Lower leg skin (tissue), 4 donors: Measurements from ENCODE around the gene CACNA1F. TPM values are rescaled to one million over a fixed set of nuclear protein-coding genes. Genes with fewer than 3 reads are reported as not detected.

ENCODE experiments used
- DNase-seq, 2 donors: peaks; one replicate each; pipeline ENCODE4 v3.0.0-alpha.2; 2019; ENCODE audit warnings: low spot score in 2 of 2
- H3K4me3 ChIP-seq: fragments of 200-600 bp; sonication (generic); 2 replicates; pipeline ENCODE4 v1.5.1; 2017; ENCODE audit warnings: mild to moderate bottlenecking, low read depth; ENCODE audit not compliant: poor library complexity, severe bottlenecking
- POLR2A ChIP-seq, 2 donors: fragments of 450-650 bp; IDR thresholded peaks; one replicate each; pipeline ENCODE4 v1.6.1; 2016 to 2017; ENCODE audit warnings: antibody characterized with exemption in 2 of 2, mild to moderate bottlenecking in 1 of 2, moderate library complexity in 1 of 2
- WGBS, 2 donors: methylation state at CpG; one replicate each; pipeline ENCODE4 v1.1.5; 2018; 5-methylcytosine and 5-hydroxymethylcytosine counted together
- intact Hi-C: fragments of 100-400 bp; cut with DNase I; formaldehyde crosslinking; loops from one replicate; pipeline ENCODE4 v1.15.0; 2023; ENCODE audit warnings: low total_unique reads
- total RNA-seq, 4 donors: library from RNA; depleted of rRNA; stranded (reverse); fragments of >200 nt; gene quantifications; one replicate each; pipeline ENCODE4 v1.1.0, GENCODE V29; 2016
- TF ChIP-seq, protein P1 (sequence below), 3 donors: fragments of 450-650 bp; IDR thresholded peaks; one replicate each; pipeline ENCODE4 v1.5.1; 2016; ENCODE audit warnings: antibody characterized with exemption in 3 of 3, mild to moderate bottlenecking in 3 of 3, moderate library complexity in 2 of 3

Gene CACNA1F
- total RNA-seq, 4 donors from 2014 or later = 0.06 to 0.76 (median 0.15) TPM; not detected in 1

DNA sequence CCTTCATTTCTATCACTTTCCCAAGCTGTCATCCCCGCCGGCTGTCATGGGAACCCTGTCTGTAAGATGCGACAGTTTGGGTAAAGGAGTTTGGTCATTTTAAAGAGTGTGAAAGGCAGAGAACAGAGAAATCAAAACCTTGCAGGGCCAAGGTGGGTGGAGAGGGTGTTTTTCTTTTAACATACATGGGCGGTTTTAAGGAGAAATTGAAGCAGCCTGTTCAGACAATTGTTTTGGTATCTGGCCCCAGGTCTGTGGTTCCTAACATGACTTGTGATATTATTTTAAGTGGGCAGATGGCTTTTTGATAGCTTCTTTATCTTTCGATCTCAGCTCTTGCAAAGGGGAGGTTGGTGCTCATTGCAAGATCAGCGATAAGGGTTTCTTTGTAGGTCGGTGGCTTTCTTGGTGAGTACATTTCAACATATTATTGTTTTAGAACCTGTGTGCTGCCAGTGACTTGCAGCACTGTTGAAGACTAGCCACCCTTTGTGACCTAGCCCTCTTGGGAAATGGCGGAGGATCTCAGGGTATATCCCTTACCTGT is 40.1 kb upstream of the CACNA1F start:
- intact Hi-C loops = no loop called here
- no peak for DNase-seq
- WGBS, 2 donors = 79 to 80% methylated on average over 8 of the region's 8 CpGs
- TF ChIP-seq POLR2A (IDR thresholded peaks at IDR 0.05) = no peak
- TF ChIP-seq, protein P1, sequence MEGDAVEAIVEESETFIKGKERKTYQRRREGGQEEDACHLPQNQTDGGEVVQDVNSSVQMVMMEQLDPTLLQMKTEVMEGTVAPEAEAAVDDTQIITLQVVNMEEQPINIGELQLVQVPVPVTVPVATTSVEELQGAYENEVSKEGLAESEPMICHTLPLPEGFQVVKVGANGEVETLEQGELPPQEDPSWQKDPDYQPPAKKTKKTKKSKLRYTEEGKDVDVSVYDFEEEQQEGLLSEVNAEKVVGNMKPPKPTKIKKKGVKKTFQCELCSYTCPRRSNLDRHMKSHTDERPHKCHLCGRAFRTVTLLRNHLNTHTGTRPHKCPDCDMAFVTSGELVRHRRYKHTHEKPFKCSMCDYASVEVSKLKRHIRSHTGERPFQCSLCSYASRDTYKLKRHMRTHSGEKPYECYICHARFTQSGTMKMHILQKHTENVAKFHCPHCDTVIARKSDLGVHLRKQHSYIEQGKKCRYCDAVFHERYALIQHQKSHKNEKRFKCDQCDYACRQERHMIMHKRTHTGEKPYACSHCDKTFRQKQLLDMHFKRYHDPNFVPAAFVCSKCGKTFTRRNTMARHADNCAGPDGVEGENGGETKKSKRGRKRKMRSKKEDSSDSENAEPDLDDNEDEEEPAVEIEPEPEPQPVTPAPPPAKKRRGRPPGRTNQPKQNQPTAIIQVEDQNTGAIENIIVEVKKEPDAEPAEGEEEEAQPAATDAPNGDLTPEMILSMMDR (IDR thresholded peaks at IDR 0.05) = no peak
- no peak overlapping the region for H3K4me3 ChIP-seq

DNA sequence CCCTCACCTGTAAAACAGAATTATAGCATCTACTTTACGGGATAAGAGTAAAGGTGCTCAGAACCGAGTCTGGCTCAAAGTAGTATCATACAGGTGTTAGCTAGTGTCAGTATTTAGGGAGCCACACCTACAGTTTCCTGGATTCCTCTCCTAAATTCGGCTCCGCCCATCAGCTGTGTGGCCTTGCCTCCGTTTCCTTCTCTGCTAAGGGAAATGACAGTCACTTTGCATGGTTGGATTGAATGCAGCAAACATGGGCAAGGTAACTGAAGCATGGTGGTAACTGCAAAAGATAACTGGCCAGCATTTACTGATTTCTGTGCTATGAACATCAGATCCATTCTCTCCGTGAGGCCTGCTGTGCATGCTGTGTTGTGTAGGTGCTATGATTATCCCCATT is 39.3 kb upstream of the CACNA1F start:
- no peak for DNase-seq
- H3K4me3 ChIP-seq = no peak overlapping the region
- no peak for TF ChIP-seq POLR2A (IDR thresholded peaks at IDR 0.05)
- TF ChIP-seq, protein P1 (IDR thresholded peaks at IDR 0.05) = no peak
- intact Hi-C loops = no loop called here
- 43 to 45% methylated on average over 6 of the region's 6 CpGs for WGBS, 2 donors

DNA sequence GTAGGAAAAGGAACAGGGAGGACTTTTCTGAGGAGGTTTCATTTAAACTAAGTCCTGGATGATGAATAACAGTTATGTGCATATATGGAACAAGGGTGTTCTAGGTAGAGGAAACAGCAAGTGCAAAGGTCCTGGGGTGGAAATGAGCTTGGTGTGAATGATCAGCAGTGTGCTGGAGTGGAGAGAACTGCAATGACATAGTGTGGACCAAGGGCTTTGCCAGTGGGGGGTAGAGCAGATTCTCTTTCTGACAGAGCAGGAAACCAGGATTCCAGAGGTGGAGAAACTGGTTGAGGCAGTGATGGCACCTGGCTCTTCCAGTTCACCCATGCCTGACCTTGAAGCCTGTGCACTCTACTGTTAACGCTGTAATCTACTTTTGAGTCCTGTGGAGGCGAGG is 38.2 kb upstream of the CACNA1F start:
- intact Hi-C loops = no loop called here
- WGBS, 2 donors = 55 to 57% methylated on average over 2 of the region's 2 CpGs
- TF ChIP-seq, protein P1 (IDR thresholded peaks at IDR 0.05) = no peak
- no peak for TF ChIP-seq POLR2A (IDR thresholded peaks at IDR 0.05)
- DNase-seq = no peak
- no peak overlapping the region for H3K4me3 ChIP-seq

GRCh38 chrX:49270249-49270921 is 37.2 kb upstream of the CACNA1F start:
- TF ChIP-seq, protein P1 (IDR thresholded peaks at IDR 0.05) = no peak
- no peak for TF ChIP-seq POLR2A (IDR thresholded peaks at IDR 0.05)
- 60% methylated on average over 37 of the region's 66 CpGs; no CpG with 5 or more reads in 1 of the 2 donors for WGBS, 2 donors
- peak overlapping the region; percentile 36 for H3K4me3 ChIP-seq
- no peak for DNase-seq
- intact Hi-C loops = no loop called here

GRCh38 chrX:49269767-49270248 is 36.7 kb upstream of the CACNA1F start, which contains the start of gene PPP1R3F:
TSS of gene PPP1R3F (plus strand) at chrX:49269793. CDS start at chrX:49269870, 77 bp downstream.
- intact Hi-C loops = no loop called here
- no peak for DNase-seq
- 49% methylated on average over 66 of the region's 70 CpGs; no CpG with 5 or more reads in 1 of the 2 donors for WGBS, 2 donors
- TF ChIP-seq, protein P1 (IDR thresholded peaks at IDR 0.05) = no peak
- no peak for TF ChIP-seq POLR2A (IDR thresholded peaks at IDR 0.05)
- H3K4me3 ChIP-seq = peak within 1 kb of the TSS; percentile 36
